Vagina (tissue), 2 donors: ENCODE results near the gene RPUSD1.

ENCODE experiments used
- POLR2A ChIP-seq, 2 donors: fragments of 450-650 bp; IDR thresholded peaks; one replicate each; pipeline ENCODE4 v1.6.1; 2017; ENCODE audit warnings: antibody characterized with exemption in 2 of 2, mild to moderate bottlenecking in 2 of 2, moderate library complexity in 2 of 2
- POLR2AphosphoS5 ChIP-seq, 2 donors: sonication (generic); formaldehyde crosslinking; IDR thresholded peaks; one replicate each; pipeline ENCODE4 v1.9.0; 2017; ENCODE audit warnings: antibody characterized with exemption in 2 of 2, mild to moderate bottlenecking in 2 of 2, low read depth in 1 of 2; ENCODE audit not compliant: insufficient read depth in 1 of 2
- TF ChIP-seq, protein P1 (sequence below), 3 experiments: fragments of 450-650 bp in 2 of 3; fragments of 200-600 bp in 1 of 3; sonication (generic) in 1 of 3; IDR thresholded peaks; one replicate each; pipeline ENCODE4 v1.5.1; 2017 to 2019; ENCODE audit warnings: antibody characterized with exemption in 3 of 3, mild to moderate bottlenecking in 2 of 3, moderate library complexity in 2 of 3

GRCh38 chr16:832652-833336 lies 44.6 kb upstream of the RPUSD1 start:
- TF ChIP-seq, protein P1, sequence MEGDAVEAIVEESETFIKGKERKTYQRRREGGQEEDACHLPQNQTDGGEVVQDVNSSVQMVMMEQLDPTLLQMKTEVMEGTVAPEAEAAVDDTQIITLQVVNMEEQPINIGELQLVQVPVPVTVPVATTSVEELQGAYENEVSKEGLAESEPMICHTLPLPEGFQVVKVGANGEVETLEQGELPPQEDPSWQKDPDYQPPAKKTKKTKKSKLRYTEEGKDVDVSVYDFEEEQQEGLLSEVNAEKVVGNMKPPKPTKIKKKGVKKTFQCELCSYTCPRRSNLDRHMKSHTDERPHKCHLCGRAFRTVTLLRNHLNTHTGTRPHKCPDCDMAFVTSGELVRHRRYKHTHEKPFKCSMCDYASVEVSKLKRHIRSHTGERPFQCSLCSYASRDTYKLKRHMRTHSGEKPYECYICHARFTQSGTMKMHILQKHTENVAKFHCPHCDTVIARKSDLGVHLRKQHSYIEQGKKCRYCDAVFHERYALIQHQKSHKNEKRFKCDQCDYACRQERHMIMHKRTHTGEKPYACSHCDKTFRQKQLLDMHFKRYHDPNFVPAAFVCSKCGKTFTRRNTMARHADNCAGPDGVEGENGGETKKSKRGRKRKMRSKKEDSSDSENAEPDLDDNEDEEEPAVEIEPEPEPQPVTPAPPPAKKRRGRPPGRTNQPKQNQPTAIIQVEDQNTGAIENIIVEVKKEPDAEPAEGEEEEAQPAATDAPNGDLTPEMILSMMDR (IDR thresholded peaks at IDR 0.05): no peak
- TF ChIP-seq POLR2AphosphoS5 (IDR thresholded peaks at IDR 0.05; ENCODE audit: insufficient read depth in 1 of 2, low read depth in 1 of 2): no peak
- TF ChIP-seq POLR2A (IDR thresholded peaks at IDR 0.05): no peak
